PC-3 (cell line): ENCODE results near the gene FAU. TPM values are rescaled to one million over a fixed set of nuclear protein-coding genes. Genes with fewer than 3 reads are reported as not detected.

Source experiments
- ATAC-seq: fragments of 200-7000 bp; cut with Tn5 transposase; 2 replicates; pipeline ENCODE4 v1.9.1; 2020; ENCODE audit warnings: mild to moderate bottlenecking, moderate library complexity
- BruUV-seq: library from RNA; stranded (reverse); fragments of 400-500 nt; replicated peaks from 2 replicates; lab custom pipeline; 2021; lab: Mats Ljungman, UMichigan
- CTCF ChIA-PET: fragments of 300-600 bp; sonication (Branson Sonifier 250); formaldehyde crosslinking; loops from one replicate; lab custom pipeline; 2022; ENCODE audit warnings: antibody characterized with exemption; lab: Charles Lee
- POLR2A ChIA-PET: fragments of 300-600 bp; sonication (Branson Sonifier 250); formaldehyde crosslinking; loops from one replicate; lab custom pipeline; 2022; ENCODE audit warnings: antibody characterized with exemption; ENCODE audit not compliant: unreplicated experiment; lab: Charles Lee
- DNase-seq: peaks from one replicate; pipeline ENCODE4 v3.0.0-alpha.2; 2015
- H2AFZ ChIP-seq: fragments of 300-600 bp; sonication (generic); 2 replicates; pipeline ENCODE4 v1.6.0; 2016; ENCODE audit warnings: antibody characterized with exemption, low read length
- H3F3A ChIP-seq: fragments of 300-600 bp; sonication (generic); one replicate; pipeline ENCODE4 v1.6.0; 2017; ENCODE audit warnings: antibody characterized with exemption, low read length, control low read depth, mild to moderate bottlenecking; ENCODE audit not compliant: unreplicated experiment
- H3K27ac ChIP-seq: fragments of 300-600 bp; sonication (generic); 2 replicates; pipeline ENCODE4 v1.5.1; 2016; ENCODE audit warnings: mild to moderate bottlenecking, low read length
- H3K27me3 ChIP-seq: fragments of 300-600 bp; sonication (generic); 2 replicates; pipeline ENCODE4 v1.6.1; 2016; ENCODE audit warnings: low read length, mixed read lengths
- H3K36me3 ChIP-seq: fragments of 300-600 bp; sonication (generic); 2 replicates; pipeline ENCODE4 v1.6.1; 2016; ENCODE audit warnings: low read depth, mixed run types, low read length, mixed read lengths
- H3K4me1 ChIP-seq: fragments of 300-600 bp; sonication (generic); 2 replicates; pipeline ENCODE4 v1.5.1; 2016; ENCODE audit warnings: low read length; ENCODE audit not compliant: insufficient read depth
- H3K4me2 ChIP-seq: fragments of 300-600 bp; sonication (generic); 2 replicates; pipeline ENCODE4 v1.6.0; 2016; ENCODE audit warnings: low read length
- H3K4me3 ChIP-seq: fragments of 300-600 bp; sonication (generic); 2 replicates; pipeline ENCODE4 v1.5.1; 2016; ENCODE audit warnings: mild to moderate bottlenecking, low read length, mixed read lengths
- H3K79me2 ChIP-seq: fragments of 300-600 bp; sonication (generic); 2 replicates; pipeline ENCODE4 v1.6.1; 2017; ENCODE audit warnings: low read length, mixed read lengths
- H3K9ac ChIP-seq: fragments of 300-600 bp; sonication (generic); 2 replicates; pipeline ENCODE4 v1.6.0; 2016; ENCODE audit warnings: mild to moderate bottlenecking, low read length
- H3K9me2 ChIP-seq: fragments of 300-600 bp; sonication (generic); replicated peaks from 2 replicates; pipeline ENCODE4 v1.6.1; 2016; ENCODE audit warnings: mixed run types, low read length, mixed read lengths
- H3K9me3 ChIP-seq: fragments of 300-600 bp; sonication (generic); 2 replicates; pipeline ENCODE4 v1.6.1; 2016; ENCODE audit warnings: low read length, mixed read lengths
- H4K20me1 ChIP-seq: fragments of 300-600 bp; sonication (generic); 2 replicates; pipeline ENCODE4 v1.6.1; 2016; ENCODE audit warnings: low read length, mixed read lengths
- CTCF ChIP-seq: fragments of 300-600 bp; sonication (generic); conservative IDR thresholded peaks from 2 replicates; pipeline ENCODE4 v1.5.1; 2017; ENCODE audit warnings: antibody characterized with exemption, low read depth, mild to moderate bottlenecking, low read length
- EZH2 ChIP-seq: fragments of 300-600 bp; sonication (generic); IDR thresholded peaks from one replicate; pipeline ENCODE4 v1.6.1; 2017; ENCODE audit warnings: antibody characterized with exemption, mild to moderate bottlenecking, low read length; ENCODE audit not compliant: unreplicated experiment
- EZH2phosphoT487 ChIP-seq: fragments of 300-600 bp; sonication (generic); IDR thresholded peaks from 2 replicates; pipeline ENCODE4 v1.6.1; 2018; ENCODE audit warnings: mild to moderate bottlenecking, antibody characterized with exemption, low read length, borderline replicate concordance
- intact Hi-C: fragments of 100-400 bp; cut with micrococcal nuclease; formaldehyde crosslinking; loops from 2 replicates; pipeline ENCODE4 v1.9.0; 2023
- total RNA-seq: library from RNA; depleted of rRNA; stranded (reverse); fragments of >200 nt; gene quantifications from 2 replicates; pipeline ENCODE4 v1.2.3, GENCODE V29; 2014

The FAU gene
- total RNA-seq, 1 experiment from 2014 or later, result 1,157 TPM

DNA sequence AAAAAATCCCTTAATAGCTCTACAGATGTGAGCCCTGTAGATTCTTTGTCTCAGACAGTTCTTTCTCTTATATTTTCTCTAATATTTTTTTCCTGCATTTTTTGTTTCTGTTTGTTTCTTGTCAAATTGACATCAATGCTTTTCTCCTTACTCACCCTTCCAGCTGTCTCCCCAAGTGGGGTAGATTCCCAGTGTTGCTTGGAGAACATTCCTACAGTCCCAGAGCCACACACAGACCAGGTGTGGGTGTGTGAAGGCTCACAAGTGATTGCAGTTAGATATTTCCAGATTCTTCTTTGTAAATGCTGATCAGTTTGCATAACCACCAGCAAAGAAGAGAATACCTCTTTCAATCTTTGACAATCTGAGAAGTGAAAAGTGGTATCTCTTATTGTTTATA, 18.5 kb downstream of the FAU start:
- H3K27ac ChIP-seq, result no peak overlapping the region
- TF ChIP-seq CTCF, result no peak
- no peak for TF ChIP-seq EZH2phosphoT487
- no peak for TF ChIP-seq EZH2
- CTCF ChIA-PET, result interaction anchor here (0.7 kb wide), 1 partner anchor 9 kb away, joined by 4 read pairs; no protein-coding TSS in a partner anchor
- no peak overlapping the region for H3K9ac ChIP-seq
- H3K9me3 ChIP-seq, result no peaks in the 10 kb centered on the region
- H3K9me2 ChIP-seq, result no peaks in the 10 kb centered on the region
- POLR2A ChIA-PET, result no interaction called here
- no peak overlapping the region for H3K4me3 ChIP-seq
- intact Hi-C loops, result no loop called here
- H3K36me3 ChIP-seq, result no peaks in the 10 kb centered on the region; the same call in 1 of the 2 replicates
- no peak for DNase-seq
- H3K4me2 ChIP-seq, result no peak overlapping the region
- no peaks in the 10 kb centered on the region for H4K20me1 ChIP-seq
- no peaks in the 10 kb centered on the region for H3K4me1 ChIP-seq
- BruUV-seq, result no TSS peak
- H3K79me2 ChIP-seq, result peaks cover 47% of the 10 kb centered on the region
- H2AFZ ChIP-seq, result no peak overlapping the region
- no peak for ATAC-seq
- no peaks in the 10 kb centered on the region for H3F3A ChIP-seq
- H3K27me3 ChIP-seq, result no peaks in the 10 kb centered on the region

- TF ChIP-seq CTCF (no peak), EZH2 (no peak), EZH2phosphoT487 (no peak)
- H3F3A ChIP-seq, result no peaks in the 10 kb centered on the region
- no peaks in the 10 kb centered on the region for H3K9me2 ChIP-seq
- H3K4me3 ChIP-seq, result no peak overlapping the region
- peaks cover 58% of the 10 kb centered on the region for H3K79me2 ChIP-seq
- no peak overlapping the region for H3K9ac ChIP-seq
- POLR2A ChIA-PET, result no interaction called here
- no peaks in the 10 kb centered on the region for H3K27me3 ChIP-seq
- no peak overlapping the region for H2AFZ ChIP-seq
- DNase-seq (no peak), ATAC-seq (peak; percentile 42; the same call in 1 of the 2 replicates)
- H3K9me3 ChIP-seq, result no peaks in the 10 kb centered on the region
- H3K4me2 ChIP-seq, result no peak overlapping the region
- H3K27ac ChIP-seq, result no peak overlapping the region
- H4K20me1 ChIP-seq, result no peaks in the 10 kb centered on the region
- intact Hi-C loops, result no loop called here
- H3K36me3 ChIP-seq, result no peaks in the 10 kb centered on the region; the same call in 1 of the 2 replicates
- CTCF ChIA-PET, result no interaction called here
- 0 out of 2 replicates have a peak, but pooled peaks cover 1% of the 10 kb centered on the region for H3K4me1 ChIP-seq
- no TSS peak for BruUV-seq
Measured at GRCh38 chr11:65102142-65103095, 19.5 kb downstream of the FAU start.
